GM21619 (cell line): ENCODE data around the gene TMEM145.
"Not testable (repeated sequence)": the region's sequence is repeated elsewhere in the genome, so short reads cannot be mapped to it uniquely, and the experiment has no call there.

ENCODE experiments used
- ATAC-seq: cut with Tn5 transposase; IDR thresholded peaks from one replicate; pipeline ENCODE4 v1.9.1; 2021; ENCODE audit not compliant: unreplicated experiment

Gene TMEM145

GRCh38 chr19:42313840-42314755, 989 bp downstream of the TMEM145 start:
- ATAC-seq = no peak

GRCh38 chr19:42315024-42315423, 1.9 kb downstream of the TMEM145 start:
- no peak for ATAC-seq

GRCh38 chr19:42316223-42317211, 3.4 kb downstream of the TMEM145 start:
- peak; percentile 64 for ATAC-seq

- no peak for ATAC-seq
Observed at GRCh38 chr19:42317535-42317934, 4.4 kb downstream of the TMEM145 start.

GRCh38 chr19:42322305-42322704, 9.2 kb downstream of the TMEM145 start:
- no peak for ATAC-seq

GRCh38 chr19:42323473-42323851, 10.4 kb downstream of the TMEM145 start:
- no peak for ATAC-seq

- ATAC-seq = no peak
Observed at GRCh38 chr19:42323852-42324654, 10.9 kb downstream of the TMEM145 start.

- no peak for ATAC-seq
Observed at GRCh38 chr19:42324655-42325307, 11.7 kb downstream of the TMEM145 start.

GRCh38 chr19:42325308-42325895, 12.3 kb downstream of the TMEM145 start, which contains the start of gene MEGF8:
Gene MEGF8 (plus strand): TSS chr19:42325635. CDS start chr19:42326244, 609 bp downstream.
- peak; percentile 88 for ATAC-seq

GRCh38 chr19:42325896-42326771, 13.0 kb downstream of the TMEM145 start:
- peak; percentile 4 for ATAC-seq

- no peak for ATAC-seq
Observed at GRCh38 chr19:42326969-42327368, 13.9 kb downstream of the TMEM145 start.

- no peak for ATAC-seq
Observed at GRCh38 chr19:42327381-42327780, 14.3 kb downstream of the TMEM145 start.

GRCh38 chr19:42328106-42328505, 15.0 kb downstream of the TMEM145 start:
- ATAC-seq = no peak

- no peak for ATAC-seq
Observed at GRCh38 chr19:42328854-42329253, 15.7 kb downstream of the TMEM145 start.

GRCh38 chr19:42330241-42330711, 17.2 kb downstream of the TMEM145 start:
- ATAC-seq = no peak

GRCh38 chr19:42331333-42331732, 18.2 kb downstream of the TMEM145 start:
- ATAC-seq = not testable (repeated sequence)

- no peak for ATAC-seq
Observed at GRCh38 chr19:42332059-42332458, 18.9 kb downstream of the TMEM145 start.

GRCh38 chr19:42333018-42333417, 19.9 kb downstream of the TMEM145 start:
- no peak for ATAC-seq
